ENCODE measurements around the gene SNRNP27.

The SNRNP27 gene

GRCh38 chr2:69918401-69918800 is 24.6 kb downstream of the SNRNP27 start:
- Histone ChIP-seq H3K4me3 (ENCODE audit: low read depth, low read length) (no peak overlapping the region), H3K18ac (ENCODE audit: low read length) (no peak overlapping the region), H2AFZ (ENCODE audit: insufficient read depth, low read length, poor library complexity) (no peak overlapping the region), H3K4ac (ENCODE audit: low read depth, low read length) (no peak overlapping the region), H3K4me1 (ENCODE audit: control insufficient read depth in 1 of 2, insufficient read depth in 2 of 2, low read length in 2 of 2) (peaks cover 0 to 2% of the 10 kb centered on the region in 2 experiments), H2AK5ac (ENCODE audit: low read length) (no peak overlapping the region), H2BK120ac (ENCODE audit: insufficient read depth, low read length, poor library complexity) (no peak overlapping the region), H4K91ac (ENCODE audit: low read depth, low read length) (no peak overlapping the region), H4K12ac (ENCODE audit: low read depth, low read length) (no peak overlapping the region), H4K8ac (ENCODE audit: low read depth, low read length) (no peak overlapping the region), H3K4me2 (ENCODE audit: low read length) (no peak overlapping the region), H3K79me2 (ENCODE audit: control insufficient read depth, insufficient read depth, low read length, poor library complexity) (peaks cover 9% of the 10 kb centered on the region), H2BK12ac (ENCODE audit: low read length) (no peak overlapping the region), H3K27me3 (ENCODE audit: insufficient read depth, low read length) (no peaks in the 10 kb centered on the region), H3K27ac (ENCODE audit: low read depth, low read length) (no peak overlapping the region), H3K79me1 (ENCODE audit: low read length) (peaks cover 8% of the 10 kb centered on the region), H3K9ac (ENCODE audit: low read length) (no peak overlapping the region), H3K9me3 (ENCODE audit: insufficient read depth, low read depth, low read length) (no peaks in the 10 kb centered on the region), H3K14ac (ENCODE audit: low read length) (no peak overlapping the region), H2BK5ac (ENCODE audit: low read depth, low read length, poor library complexity) (no peak overlapping the region), H3K36me3 (ENCODE audit: control insufficient read depth in 1 of 2, insufficient read depth in 2 of 2, low read length in 2 of 2) (peaks cover 2 to 5% of the 10 kb centered on the region in 2 experiments), H3K23ac (ENCODE audit: low read length) (no peak overlapping the region)
- no CpG with 5 or more reads among the region's 3 CpGs for WGBS (ENCODE audit: extremely low coverage, insufficient coverage, insufficient read length)
- DNase-seq: no peak

GRCh38 chr2:69923116-69923515 is 29.4 kb downstream of the SNRNP27 start:
- no peak overlapping the region for H2AFZ ChIP-seq (ENCODE audit: insufficient read depth, low read length, poor library complexity)
- no peak overlapping the region for H3K27ac ChIP-seq (ENCODE audit: low read depth, low read length)
- H2AK5ac ChIP-seq (ENCODE audit: low read length): no peak overlapping the region
- H4K12ac ChIP-seq (ENCODE audit: low read depth, low read length): no peak overlapping the region
- no peak overlapping the region for H3K23ac ChIP-seq (ENCODE audit: low read length)
- no peak overlapping the region for H2BK120ac ChIP-seq (ENCODE audit: insufficient read depth, low read length, poor library complexity)
- no peak overlapping the region for H3K18ac ChIP-seq (ENCODE audit: low read length)
- H3K36me3 ChIP-seq (ENCODE audit: control insufficient read depth in 1 of 2, insufficient read depth in 2 of 2, low read length in 2 of 2): peaks cover 5% of the 10 kb centered on the region in 2 experiments
- H3K4me3 ChIP-seq (ENCODE audit: low read depth, low read length): no peak overlapping the region
- no peaks in the 10 kb centered on the region for H3K79me2 ChIP-seq (ENCODE audit: control insufficient read depth, insufficient read depth, low read length, poor library complexity)
- no peaks in the 10 kb centered on the region for H3K4me1 ChIP-seq (ENCODE audit: control insufficient read depth in 1 of 2, insufficient read depth in 2 of 2, low read length in 2 of 2)
- H3K9me3 ChIP-seq (ENCODE audit: insufficient read depth, low read depth, low read length): no peaks in the 10 kb centered on the region
- H4K8ac ChIP-seq (ENCODE audit: low read depth, low read length): no peak overlapping the region
- no CpG with 5 or more reads among the region's 3 CpGs for WGBS (ENCODE audit: extremely low coverage, insufficient coverage, insufficient read length)
- H2BK12ac ChIP-seq (ENCODE audit: low read length): no peak overlapping the region
- no peak overlapping the region for H3K9ac ChIP-seq (ENCODE audit: low read length)
- no peak overlapping the region for H3K4me2 ChIP-seq (ENCODE audit: low read length)
- H2BK5ac ChIP-seq (ENCODE audit: low read depth, low read length, poor library complexity): no peak overlapping the region
- no peaks in the 10 kb centered on the region for H3K79me1 ChIP-seq (ENCODE audit: low read length)
- H4K91ac ChIP-seq (ENCODE audit: low read depth, low read length): no peak overlapping the region
- no peak for DNase-seq
- no peaks in the 10 kb centered on the region for H3K27me3 ChIP-seq (ENCODE audit: insufficient read depth, low read length)
- H3K4ac ChIP-seq (ENCODE audit: low read depth, low read length): no peak overlapping the region
- H3K14ac ChIP-seq (ENCODE audit: low read length): no peak overlapping the region

GRCh38 chr2:69926849-69927515 is 33.2 kb downstream of the SNRNP27 start:
- peak in 1 of 2 donors; percentile 42 for DNase-seq
- Histone ChIP-seq H3K4ac (ENCODE audit: low read depth, low read length) (no peak overlapping the region), H3K4me3 (ENCODE audit: low read depth, low read length) (no peak overlapping the region), H2BK12ac (ENCODE audit: low read length) (no peak overlapping the region), H3K27ac (ENCODE audit: low read depth, low read length) (no peak overlapping the region), H3K36me3 (ENCODE audit: control insufficient read depth in 1 of 2, insufficient read depth in 2 of 2, low read length in 2 of 2) (peaks cover 0 to 5% of the 10 kb centered on the region in 2 experiments), H4K91ac (ENCODE audit: low read depth, low read length) (no peak overlapping the region), H3K23ac (ENCODE audit: low read length) (no peak overlapping the region), H3K79me1 (ENCODE audit: low read length) (no peaks in the 10 kb centered on the region), H3K9ac (ENCODE audit: low read length) (no peak overlapping the region), H3K79me2 (ENCODE audit: control insufficient read depth, insufficient read depth, low read length, poor library complexity) (no peaks in the 10 kb centered on the region), H2AFZ (ENCODE audit: insufficient read depth, low read length, poor library complexity) (no peak overlapping the region), H2BK120ac (ENCODE audit: insufficient read depth, low read length, poor library complexity) (no peak overlapping the region), H3K4me1 (ENCODE audit: control insufficient read depth in 1 of 2, insufficient read depth in 2 of 2, low read length in 2 of 2) (no peaks in the 10 kb centered on the region), H3K27me3 (ENCODE audit: insufficient read depth, low read length) (no peaks in the 10 kb centered on the region), H3K18ac (ENCODE audit: low read length) (no peak overlapping the region), H3K14ac (ENCODE audit: low read length) (no peak overlapping the region), H3K4me2 (ENCODE audit: low read length) (no peak overlapping the region), H4K12ac (ENCODE audit: low read depth, low read length) (no peak overlapping the region), H2BK5ac (ENCODE audit: low read depth, low read length, poor library complexity) (no peak overlapping the region), H2AK5ac (ENCODE audit: low read length) (no peak overlapping the region), H3K9me3 (ENCODE audit: insufficient read depth, low read depth, low read length) (no peaks in the 10 kb centered on the region), H4K8ac (ENCODE audit: low read depth, low read length) (no peak overlapping the region)
- no CpG with 5 or more reads among the region's 3 CpGs for WGBS (ENCODE audit: extremely low coverage, insufficient coverage, insufficient read length)

DNA sequence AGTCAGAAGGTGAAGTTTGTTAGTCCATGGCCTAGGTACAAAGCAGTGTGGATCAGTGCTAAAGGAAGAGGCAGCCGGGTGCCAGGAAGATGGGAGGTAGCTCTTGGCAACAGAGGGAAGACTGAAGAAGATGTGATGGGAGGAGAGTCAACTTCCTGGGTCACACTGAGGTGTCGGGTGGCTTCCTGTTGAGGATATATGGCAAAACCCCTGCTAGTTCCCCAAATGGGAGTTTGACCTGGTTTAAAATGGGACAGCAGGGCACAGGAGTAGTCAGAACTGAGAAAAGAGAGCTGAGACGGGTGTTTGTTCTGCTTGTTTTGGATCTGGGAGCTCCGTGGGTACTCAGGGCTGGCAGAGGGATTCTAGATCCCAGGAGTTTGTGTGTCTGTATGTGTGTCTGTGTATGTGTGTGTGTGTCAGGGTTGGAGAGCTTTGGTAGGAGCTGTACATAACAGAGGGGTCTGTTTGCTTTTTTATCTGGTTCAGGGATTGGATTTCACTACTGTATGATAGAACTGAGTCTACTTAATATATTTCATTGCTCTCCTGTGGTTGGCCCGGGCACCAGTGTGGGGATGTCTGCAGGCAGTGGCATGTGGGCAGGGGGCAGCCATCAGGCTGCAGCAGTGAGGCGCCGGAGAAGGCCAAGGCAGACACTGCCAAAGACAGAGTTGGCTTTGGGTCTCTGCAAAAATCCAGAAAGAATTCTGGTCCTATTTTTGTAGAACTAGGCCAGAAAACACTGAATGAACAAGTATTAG is 38.3 kb downstream of the SNRNP27 start:
- no peak overlapping the region for H2BK5ac ChIP-seq (ENCODE audit: low read depth, low read length, poor library complexity)
- no peak overlapping the region for H3K27ac ChIP-seq (ENCODE audit: low read depth, low read length)
- no peak overlapping the region for H2AK5ac ChIP-seq (ENCODE audit: low read length)
- H3K4me2 ChIP-seq (ENCODE audit: low read length): no peak overlapping the region
- H2BK120ac ChIP-seq (ENCODE audit: insufficient read depth, low read length, poor library complexity): no peak overlapping the region
- DNase-seq: no peak
- H3K9me3 ChIP-seq (ENCODE audit: insufficient read depth, low read depth, low read length): no peaks in the 10 kb centered on the region
- H2AFZ ChIP-seq (ENCODE audit: insufficient read depth, low read length, poor library complexity): no peak overlapping the region
- no peak overlapping the region for H3K14ac ChIP-seq (ENCODE audit: low read length)
- no peak overlapping the region for H4K8ac ChIP-seq (ENCODE audit: low read depth, low read length)
- H4K12ac ChIP-seq (ENCODE audit: low read depth, low read length): no peak overlapping the region
- no peaks in the 10 kb centered on the region for H3K27me3 ChIP-seq (ENCODE audit: insufficient read depth, low read length)
- no peak overlapping the region for H3K18ac ChIP-seq (ENCODE audit: low read length)
- no peak overlapping the region for H3K23ac ChIP-seq (ENCODE audit: low read length)
- H3K36me3 ChIP-seq (ENCODE audit: control insufficient read depth in 1 of 2, insufficient read depth in 2 of 2, low read length in 2 of 2): peaks cover 5 to 6% of the 10 kb centered on the region in 2 experiments
- no peak overlapping the region for H3K9ac ChIP-seq (ENCODE audit: low read length)
- no peak overlapping the region for H2BK12ac ChIP-seq (ENCODE audit: low read length)
- H4K91ac ChIP-seq (ENCODE audit: low read depth, low read length): no peak overlapping the region
- H3K4me3 ChIP-seq (ENCODE audit: low read depth, low read length): no peak overlapping the region
- no CpG with 5 or more reads among the region's 7 CpGs for WGBS (ENCODE audit: extremely low coverage, insufficient coverage, insufficient read length)
- no peaks in the 10 kb centered on the region for H3K79me1 ChIP-seq (ENCODE audit: low read length)
- no peaks in the 10 kb centered on the region for H3K79me2 ChIP-seq (ENCODE audit: control insufficient read depth, insufficient read depth, low read length, poor library complexity)
- no peaks in the 10 kb centered on the region for H3K4me1 ChIP-seq (ENCODE audit: control insufficient read depth in 1 of 2, insufficient read depth in 2 of 2, low read length in 2 of 2)
- no peak overlapping the region for H3K4ac ChIP-seq (ENCODE audit: low read depth, low read length)

Data from trophoblast cell (in vitro differentiated cells and primary cell).